Caco-2 (cell line): ENCODE data around the gene SLC1A2. TPM values are rescaled to one million over a fixed set of nuclear protein-coding genes. Genes with fewer than 3 reads are reported as not detected.

ENCODE experiments used
- BruUV-seq: library from RNA; stranded (reverse); fragments of 400-500 nt; replicated peaks from 2 replicates; lab custom pipeline; 2021; lab: Mats Ljungman, UMichigan
- CTCF ChIA-PET: fragments of 300-600 bp; sonication (Branson Sonifier 250); formaldehyde crosslinking; loops from one replicate; lab custom pipeline; 2022; ENCODE audit warnings: antibody characterized with exemption; lab: Charles Lee
- POLR2A ChIA-PET: fragments of 300-600 bp; sonication (Branson Sonifier 250); formaldehyde crosslinking; loops from one replicate; lab custom pipeline; 2022; ENCODE audit warnings: antibody characterized with exemption; lab: Charles Lee
- DNase-seq, 2 experiments: peaks; one replicate each; pipeline versions ENCODE4 v3.0.0 to v3.0.0-alpha.2; 2020 to 2022
- H3K27me3 ChIP-seq: replicated peaks from 2 replicates; pipeline ENCODE4 v1.6.0; 2011; ENCODE audit warnings: low read length; ENCODE audit not compliant: control insufficient read depth, insufficient read depth
- H3K36me3 ChIP-seq: 2 replicates; pipeline ENCODE4 v1.5.1; 2011; ENCODE audit warnings: low read length; ENCODE audit not compliant: control insufficient read depth, insufficient read depth
- H3K4me1 ChIP-seq: fragments of 250-450 bp; sonication (Bioruptor Pico); 2 replicates; pipeline ENCODE4 v1.5.1; 2020; ENCODE audit warnings: mild to moderate bottlenecking
- H3K4me3 ChIP-seq: 2 replicates; pipeline ENCODE4 v1.5.1; 2011; ENCODE audit warnings: low read depth, mild to moderate bottlenecking, control low read depth, low read length
- H3K9me3 ChIP-seq: fragments of 250-450 bp; sonication (Bioruptor Pico); 2 replicates; pipeline ENCODE4 v1.5.1; 2020; ENCODE audit warnings: mild to moderate bottlenecking, moderate library complexity
- H3K27ac Mint-ChIP-seq: one replicate; pipeline ENCODE4 v1.8.0; 2022; ENCODE audit warnings: mixed read lengths; ENCODE audit not compliant: unreplicated experiment
- H3K27me3 Mint-ChIP-seq: one replicate; pipeline ENCODE4 v1.8.0; 2022; ENCODE audit warnings: mixed read lengths; ENCODE audit not compliant: insufficient read depth, unreplicated experiment
- H3K36me3 Mint-ChIP-seq: one replicate; pipeline ENCODE4 v1.8.0; 2022; ENCODE audit warnings: mild to moderate bottlenecking, mixed read lengths; ENCODE audit not compliant: insufficient read depth, unreplicated experiment
- H3K4me1 Mint-ChIP-seq: one replicate; pipeline ENCODE4 v1.8.0; 2022; ENCODE audit warnings: low read depth, mixed read lengths; ENCODE audit not compliant: unreplicated experiment
- H3K4me3 Mint-ChIP-seq: one replicate; pipeline ENCODE4 v1.8.0; 2022; ENCODE audit warnings: mild to moderate bottlenecking, moderate library complexity, mixed read lengths; ENCODE audit not compliant: unreplicated experiment
- H3K9me3 Mint-ChIP-seq: one replicate; pipeline ENCODE4 v1.8.0; 2022; ENCODE audit warnings: mixed read lengths; ENCODE audit not compliant: unreplicated experiment
- intact Hi-C: fragments of 100-400 bp; cut with micrococcal nuclease; formaldehyde crosslinking; loops from one replicate; pipeline ENCODE4 v1.10.0; 2022; ENCODE audit not compliant: unreplicated experiment
- total RNA-seq: library from RNA; stranded (reverse); gene quantifications from 2 replicates; pipeline ENCODE4 v1.2.3, GENCODE V29; 2022
- TF ChIP-seq, protein P1 (sequence below), 2 experiments: fragments of 200-600 bp in 1 of 2; IDR thresholded peaks; 1 replicate in 1 of 2; 2 replicates in 1 of 2; pipeline versions ENCODE4 v1.5.1 to v1.8.0; 2011 to 2022; ENCODE audit warnings: antibody characterized with exemption in 1 of 2, control low read depth in 1 of 2, inconsistent platforms in 1 of 2, low read depth in 1 of 2, low read length in 1 of 2, mild to moderate bottlenecking in 1 of 2, moderate library complexity in 1 of 2; ENCODE audit not compliant: insufficient read depth in 1 of 2, severe bottlenecking in 1 of 2, unreplicated experiment in 1 of 2

Gene SLC1A2
- total RNA-seq, 1 experiment from 2014 or later, result 2.0 TPM

DNA sequence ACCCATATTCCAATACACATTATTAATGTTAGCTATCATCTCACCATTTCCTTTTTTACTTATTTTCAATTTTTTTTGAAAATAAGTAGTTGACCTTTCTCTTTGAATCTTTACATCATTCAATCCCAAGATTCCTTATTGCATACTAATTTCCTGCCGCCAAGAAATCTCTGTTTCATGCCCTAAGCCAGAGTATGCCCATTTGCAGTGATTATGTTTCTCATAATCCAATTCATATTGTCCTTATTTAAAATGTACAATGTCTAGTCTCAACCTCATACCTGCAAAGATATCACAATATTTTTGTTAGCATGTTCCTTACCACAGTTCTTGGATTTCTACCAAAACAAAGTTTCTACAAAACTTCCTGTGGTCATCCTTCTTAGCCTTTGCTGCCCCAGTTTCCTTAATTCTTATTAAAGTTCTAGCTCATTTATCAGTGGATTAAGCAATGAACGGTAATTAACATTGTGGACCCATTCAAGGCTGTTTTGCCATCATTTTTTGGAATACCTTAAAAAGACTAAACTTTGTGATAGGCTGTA, 205.1 kb downstream of the SLC1A2 start:
- Mint-ChIP-seq H3K4me3 (no peak overlapping the region), H3K27me3 (no peaks in the 10 kb centered on the region), H3K36me3 (no peaks in the 10 kb centered on the region), H3K9me3 (no peaks in the 10 kb centered on the region), H3K4me1 (no peaks in the 10 kb centered on the region), H3K27ac (no peak overlapping the region)
- no peak overlapping the region for H3K4me3 ChIP-seq
- no TSS peak for BruUV-seq
- ChIA-PET CTCF (no interaction called here), POLR2A (no interaction called here)
- no peak for DNase-seq
- no peaks in the 10 kb centered on the region for H3K4me1 ChIP-seq
- TF ChIP-seq, protein P1, sequence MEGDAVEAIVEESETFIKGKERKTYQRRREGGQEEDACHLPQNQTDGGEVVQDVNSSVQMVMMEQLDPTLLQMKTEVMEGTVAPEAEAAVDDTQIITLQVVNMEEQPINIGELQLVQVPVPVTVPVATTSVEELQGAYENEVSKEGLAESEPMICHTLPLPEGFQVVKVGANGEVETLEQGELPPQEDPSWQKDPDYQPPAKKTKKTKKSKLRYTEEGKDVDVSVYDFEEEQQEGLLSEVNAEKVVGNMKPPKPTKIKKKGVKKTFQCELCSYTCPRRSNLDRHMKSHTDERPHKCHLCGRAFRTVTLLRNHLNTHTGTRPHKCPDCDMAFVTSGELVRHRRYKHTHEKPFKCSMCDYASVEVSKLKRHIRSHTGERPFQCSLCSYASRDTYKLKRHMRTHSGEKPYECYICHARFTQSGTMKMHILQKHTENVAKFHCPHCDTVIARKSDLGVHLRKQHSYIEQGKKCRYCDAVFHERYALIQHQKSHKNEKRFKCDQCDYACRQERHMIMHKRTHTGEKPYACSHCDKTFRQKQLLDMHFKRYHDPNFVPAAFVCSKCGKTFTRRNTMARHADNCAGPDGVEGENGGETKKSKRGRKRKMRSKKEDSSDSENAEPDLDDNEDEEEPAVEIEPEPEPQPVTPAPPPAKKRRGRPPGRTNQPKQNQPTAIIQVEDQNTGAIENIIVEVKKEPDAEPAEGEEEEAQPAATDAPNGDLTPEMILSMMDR (IDR thresholded peaks at IDR 0.05; ENCODE audit: insufficient read depth in 1 of 2, low read depth in 1 of 2, low read length in 1 of 2, severe bottlenecking in 1 of 2, unreplicated experiment in 1 of 2), result no peak
- H3K9me3 ChIP-seq, result peaks cover 3% of the 10 kb centered on the region; the same call in 1 of the 2 replicates
- H3K27me3 ChIP-seq, result no peaks in the 10 kb centered on the region
- intact Hi-C loops, result no loop called here
- no peaks in the 10 kb centered on the region for H3K36me3 ChIP-seq

DNA sequence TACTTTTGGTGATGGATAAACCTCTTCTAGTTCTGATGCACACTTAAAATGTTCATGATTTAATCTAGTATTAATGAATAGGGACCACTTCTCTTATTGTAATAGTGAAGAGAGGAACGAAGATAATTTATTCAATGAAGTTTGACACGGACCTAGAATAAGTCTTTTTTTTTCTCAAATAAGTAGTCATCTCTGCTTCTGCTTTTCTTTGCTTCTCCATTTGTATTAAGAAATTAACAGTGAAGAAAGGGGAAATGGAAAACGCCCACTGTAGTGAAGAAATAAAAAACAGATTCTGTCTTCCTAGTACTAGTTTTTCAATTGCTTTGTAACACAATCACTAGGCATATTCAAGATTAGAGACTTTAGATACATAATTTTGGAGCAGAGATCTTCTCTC, 207.4 kb downstream of the SLC1A2 start:
- Mint-ChIP-seq H3K4me1 (no peaks in the 10 kb centered on the region), H3K27me3 (no peaks in the 10 kb centered on the region), H3K36me3 (no peaks in the 10 kb centered on the region), H3K4me3 (no peak overlapping the region), H3K27ac (no peak overlapping the region), H3K9me3 (no peaks in the 10 kb centered on the region)
- Histone ChIP-seq H3K9me3 (peaks cover 3% of the 10 kb centered on the region; the same call in 1 of the 2 replicates), H3K36me3 (no peaks in the 10 kb centered on the region), H3K4me3 (no peak overlapping the region), H3K27me3 (no peaks in the 10 kb centered on the region), H3K4me1 (no peaks in the 10 kb centered on the region)
- intact Hi-C loops, result no loop called here
- no peak for DNase-seq
- CTCF ChIA-PET, result no interaction called here
- TF ChIP-seq, protein P1 (IDR thresholded peaks at IDR 0.05; ENCODE audit: insufficient read depth in 1 of 2, low read depth in 1 of 2, low read length in 1 of 2, severe bottlenecking in 1 of 2, unreplicated experiment in 1 of 2), result no peak
- BruUV-seq, result no TSS peak
- POLR2A ChIA-PET, result no interaction called here

DNA sequence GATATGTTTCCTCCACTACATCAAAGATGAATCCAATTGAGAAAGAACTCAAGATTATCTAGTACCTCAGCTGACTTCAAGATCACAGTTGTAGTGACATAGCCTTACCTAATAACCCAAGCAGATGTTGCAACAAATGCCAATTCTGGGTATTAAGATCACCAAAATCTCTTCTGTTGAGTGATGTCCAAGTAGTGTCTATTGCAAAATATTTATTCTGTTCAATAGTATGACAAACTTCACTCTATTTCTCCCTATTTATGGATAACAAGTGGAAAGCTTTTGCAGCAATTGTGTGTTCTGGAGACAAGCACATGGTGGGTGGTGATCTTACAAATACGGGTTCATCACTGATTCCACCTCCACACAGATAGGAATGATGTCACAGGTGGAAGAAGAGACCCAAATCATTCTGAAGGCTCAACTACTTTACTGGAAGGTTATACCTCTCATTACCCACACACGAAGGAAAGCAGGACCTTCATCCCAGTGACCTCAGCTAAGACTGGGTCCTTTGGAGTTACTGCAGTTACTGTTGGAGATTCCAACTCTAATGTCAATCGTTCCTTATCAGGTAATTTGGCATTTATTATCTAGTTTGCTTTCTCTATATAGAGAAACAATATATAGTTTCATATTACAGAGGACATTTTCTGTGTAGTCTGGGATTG, 208.3 kb downstream of the SLC1A2 start:
- Mint-ChIP-seq H3K27me3 (no peaks in the 10 kb centered on the region), H3K9me3 (no peaks in the 10 kb centered on the region), H3K36me3 (no peaks in the 10 kb centered on the region), H3K27ac (no peak overlapping the region), H3K4me3 (no peak overlapping the region), H3K4me1 (no peaks in the 10 kb centered on the region)
- TF ChIP-seq, protein P1 (IDR thresholded peaks at IDR 0.05; ENCODE audit: insufficient read depth in 1 of 2, low read depth in 1 of 2, low read length in 1 of 2, severe bottlenecking in 1 of 2, unreplicated experiment in 1 of 2), result no peak
- Histone ChIP-seq H3K27me3 (no peaks in the 10 kb centered on the region), H3K4me3 (no peak overlapping the region), H3K36me3 (no peaks in the 10 kb centered on the region), H3K9me3 (peaks cover 3% of the 10 kb centered on the region; the same call in 1 of the 2 replicates), H3K4me1 (no peaks in the 10 kb centered on the region)
- no peak for DNase-seq
- CTCF ChIA-PET, result no interaction called here
- intact Hi-C loops, result no loop called here
- POLR2A ChIA-PET, result no interaction called here
- no TSS peak for BruUV-seq
